ENCODE results near the gene RASA3.

The RASA3 gene

DNA sequence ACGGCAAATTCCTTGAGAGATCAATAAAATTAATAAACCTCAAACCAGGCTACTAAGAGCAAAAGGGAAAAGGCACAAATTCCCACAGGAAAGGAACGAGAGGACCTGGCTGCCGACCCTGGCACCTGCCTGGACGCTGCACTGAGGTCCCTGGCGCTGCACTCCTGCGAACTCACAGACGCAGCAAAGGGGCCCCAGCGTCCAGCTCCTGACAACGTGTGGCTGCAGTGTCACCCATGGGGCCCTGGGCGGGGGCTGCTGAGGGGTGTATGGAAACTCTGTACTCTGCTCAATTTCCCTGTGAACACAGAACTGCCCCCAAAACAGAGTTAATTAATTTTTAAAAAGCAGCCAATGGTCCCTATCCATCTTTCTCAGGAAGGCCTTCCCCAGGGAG lies 97.2 kb downstream of the RASA3 start:
- Histone ChIP-seq H3K9ac (ENCODE audit: low read depth, low read length) (no peak overlapping the region), H3K9me3 (ENCODE audit: control insufficient read depth, insufficient read depth, low read length) (no peaks in the 10 kb centered on the region), H3K4me1 (ENCODE audit: insufficient read depth, low read length) (0 out of 2 replicates have a peak, but pooled peaks cover 7% of the 10 kb centered on the region), H3K36me3 (ENCODE audit: insufficient read depth, low read length) (no peaks in the 10 kb centered on the region)

DNA sequence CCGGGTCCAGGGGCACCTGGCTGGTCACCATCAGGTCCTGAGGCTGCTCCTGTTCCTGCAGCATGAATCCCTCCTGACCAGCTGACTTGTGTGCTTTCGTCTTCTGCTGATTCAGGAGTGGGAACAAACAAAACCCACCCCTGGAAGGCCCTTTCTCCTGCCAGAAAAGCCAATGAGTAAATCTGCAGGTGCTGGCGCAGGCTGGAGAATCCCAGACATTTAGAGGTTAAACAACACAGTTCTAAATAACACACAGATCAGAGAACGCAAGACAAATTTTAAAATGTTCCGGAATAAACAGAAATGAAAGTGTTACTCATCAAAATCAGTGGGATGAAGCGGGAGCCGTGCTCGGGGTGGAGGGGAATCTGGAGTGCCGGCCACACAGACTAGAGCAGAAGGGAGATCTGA lies 97.9 kb downstream of the RASA3 start:
- Histone ChIP-seq H3K4me1 (ENCODE audit: insufficient read depth, low read length) (0 out of 2 replicates have a peak, but pooled peaks cover 7% of the 10 kb centered on the region), H3K36me3 (ENCODE audit: insufficient read depth, low read length) (no peaks in the 10 kb centered on the region), H3K9me3 (ENCODE audit: control insufficient read depth, insufficient read depth, low read length) (no peaks in the 10 kb centered on the region), H3K9ac (ENCODE audit: low read depth, low read length) (no peak overlapping the region)

DNA sequence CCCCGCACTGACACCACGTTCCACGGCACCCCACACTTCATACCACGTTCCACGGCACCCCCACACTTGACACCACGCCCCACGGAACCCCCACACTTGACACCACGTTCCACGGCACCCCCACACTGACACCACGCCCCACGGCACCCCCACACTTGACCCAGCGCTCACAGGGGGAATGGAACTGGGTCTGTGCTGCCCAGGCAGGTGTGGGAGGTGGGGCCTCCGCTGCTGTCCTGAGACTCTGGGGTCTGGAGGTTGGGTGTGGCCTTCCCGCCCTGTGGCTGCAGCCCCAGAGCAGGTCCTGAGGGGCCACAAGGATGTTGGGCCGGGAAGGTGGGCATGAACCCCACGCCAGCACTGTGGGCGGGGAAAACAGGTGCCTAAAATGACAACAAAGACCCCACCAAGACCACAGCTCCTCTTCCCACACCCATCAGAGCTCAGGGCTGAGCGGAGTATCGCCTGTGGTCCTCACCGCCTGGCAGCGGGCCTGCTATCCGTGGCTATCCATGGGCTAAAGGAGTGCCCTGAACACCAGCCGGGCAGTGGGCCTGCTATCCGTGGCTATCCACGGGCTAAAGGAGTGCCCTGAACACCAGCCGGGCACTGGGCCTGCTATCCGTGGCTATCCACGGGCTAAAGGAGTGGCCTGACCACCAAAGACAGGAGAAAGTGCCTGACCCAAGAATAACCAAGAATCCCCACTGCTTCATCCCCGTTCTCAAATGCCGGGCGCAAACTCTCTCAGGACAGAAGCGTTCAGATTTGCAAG lies 98.7 kb downstream of the RASA3 start:
- Histone ChIP-seq H3K4me1 (ENCODE audit: insufficient read depth, low read length) (0 out of 2 replicates have a peak, but pooled peaks cover 7% of the 10 kb centered on the region), H3K36me3 (ENCODE audit: insufficient read depth, low read length) (no peaks in the 10 kb centered on the region), H3K9ac (ENCODE audit: low read depth, low read length) (no peak overlapping the region), H3K9me3 (ENCODE audit: control insufficient read depth, insufficient read depth, low read length) (no peaks in the 10 kb centered on the region)

DNA sequence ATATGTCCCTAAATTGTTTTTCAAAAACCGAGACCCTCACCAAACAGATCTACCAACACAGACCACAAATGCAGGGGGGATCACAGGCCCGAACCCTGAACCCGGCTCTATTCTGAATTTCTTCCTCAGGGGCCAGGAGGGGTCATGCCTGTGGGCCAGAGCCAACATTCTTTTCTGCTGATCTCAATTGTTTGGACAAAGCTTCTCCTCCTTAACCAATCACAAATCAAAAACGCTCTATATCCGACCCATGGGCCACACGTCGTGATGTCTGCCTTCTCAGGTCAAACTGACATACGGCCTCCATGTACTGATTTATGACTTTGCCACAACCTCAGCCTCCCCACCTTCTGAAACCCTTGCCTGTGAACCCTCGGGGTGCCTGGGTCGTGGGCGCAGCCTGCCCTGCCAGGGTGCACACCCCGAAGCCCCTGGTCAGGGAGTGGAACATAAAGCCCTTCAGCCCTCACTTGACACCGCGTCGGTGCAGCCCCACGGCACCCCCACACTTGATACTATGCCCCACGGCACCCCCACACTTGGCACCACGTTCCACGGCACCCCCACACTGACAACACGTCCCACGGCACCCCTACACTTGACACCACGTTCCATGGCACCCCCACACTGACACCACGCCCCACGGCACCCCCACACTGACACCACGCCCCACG lies 100.2 kb downstream of the RASA3 start:
- H3K36me3 ChIP-seq (ENCODE audit: insufficient read depth, low read length): no peaks in the 10 kb centered on the region

DNA sequence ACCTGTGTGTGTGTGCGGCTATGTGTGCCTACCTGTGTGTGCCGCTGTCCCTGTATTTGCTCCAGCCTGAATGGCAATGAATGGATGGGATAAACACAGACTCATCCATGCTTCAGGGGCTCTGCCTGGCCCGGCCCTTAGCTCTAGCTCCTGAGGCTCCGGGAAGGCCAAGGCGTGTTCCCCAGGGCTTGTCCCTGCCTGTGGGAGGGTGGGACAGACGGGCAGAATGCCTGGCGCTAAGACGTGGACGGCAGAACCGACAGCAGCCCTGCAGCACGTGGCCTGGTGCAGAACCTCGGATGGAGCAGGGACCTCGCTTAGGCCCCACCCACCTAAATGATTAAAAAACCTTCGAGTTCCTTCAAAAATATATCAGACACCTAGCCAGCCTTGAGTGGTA lies 100.8 kb downstream of the RASA3 start:
- H3K9me3 ChIP-seq (ENCODE audit: control insufficient read depth, insufficient read depth, low read length): no peaks in the 10 kb centered on the region
- H3K36me3 ChIP-seq (ENCODE audit: insufficient read depth, low read length): no peaks in the 10 kb centered on the region
- H3K4me1 ChIP-seq (ENCODE audit: insufficient read depth, low read length): 0 out of 2 replicates have a peak, but pooled peaks cover 7% of the 10 kb centered on the region
- no peak overlapping the region for H3K9ac ChIP-seq (ENCODE audit: low read depth, low read length)

More for the DNA sequence above, 100.2 kb downstream of the RASA3 start:
- 0 out of 2 replicates have a peak, but pooled peaks cover 7% of the 10 kb centered on the region for H3K4me1 ChIP-seq (ENCODE audit: insufficient read depth, low read length)
- no peak overlapping the region for H3K9ac ChIP-seq (ENCODE audit: low read depth, low read length)
- H3K9me3 ChIP-seq (ENCODE audit: control insufficient read depth, insufficient read depth, low read length): no peaks in the 10 kb centered on the region

DNA sequence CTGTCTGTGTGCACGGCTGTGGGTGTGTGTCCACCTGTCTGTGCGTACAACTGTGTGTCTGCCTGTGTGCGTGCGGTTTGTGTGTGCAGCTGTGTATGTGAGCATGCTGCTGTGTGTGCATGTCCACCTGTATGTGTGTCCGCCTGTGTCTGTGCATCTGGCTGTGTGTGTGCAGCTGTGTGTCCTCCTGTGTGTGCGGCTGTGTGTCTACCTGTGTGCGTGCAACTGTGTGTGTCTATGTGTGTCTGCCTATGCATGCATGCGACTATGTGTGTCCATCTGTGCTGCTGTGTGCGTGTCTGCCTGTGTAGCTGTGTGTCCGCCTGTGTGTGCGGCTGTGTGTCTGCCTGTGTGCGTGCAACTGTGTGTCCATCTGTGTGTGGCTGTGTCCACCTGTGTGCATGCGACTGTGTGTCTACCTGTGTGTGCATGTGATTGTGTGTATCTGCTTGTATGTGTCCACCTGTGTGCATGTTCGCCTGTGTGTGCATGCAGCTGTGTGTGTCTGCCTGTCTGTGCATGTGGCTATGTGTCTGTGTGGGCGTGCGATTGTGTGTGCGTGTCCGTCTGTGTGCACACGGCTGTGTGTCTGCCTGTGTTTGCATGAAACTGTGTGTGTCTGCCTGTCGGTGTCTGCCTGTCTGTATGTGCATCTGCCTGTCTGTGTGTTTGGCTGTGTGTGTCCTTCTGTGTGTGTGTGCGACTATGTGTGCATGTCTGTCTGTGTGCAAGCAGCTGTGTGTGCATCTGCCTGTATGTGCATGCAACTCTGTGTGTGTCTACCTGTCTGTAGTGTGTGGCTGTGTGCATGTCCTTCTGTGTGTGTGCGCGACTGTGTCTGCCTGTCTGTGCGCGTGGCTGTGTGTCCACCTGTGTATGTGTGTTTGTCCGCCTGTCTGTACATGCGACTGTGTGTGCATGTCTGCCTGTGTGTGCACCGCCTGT lies 101.5 kb downstream of the RASA3 start:
- Histone ChIP-seq H3K4me1 (ENCODE audit: insufficient read depth, low read length) (peaks cover 5% of the 10 kb centered on the region; the same call in 1 of the 2 replicates), H3K9ac (ENCODE audit: low read depth, low read length) (no peak overlapping the region), H3K9me3 (ENCODE audit: control insufficient read depth, insufficient read depth, low read length) (no peaks in the 10 kb centered on the region), H3K36me3 (ENCODE audit: insufficient read depth, low read length) (no peaks in the 10 kb centered on the region)

DNA sequence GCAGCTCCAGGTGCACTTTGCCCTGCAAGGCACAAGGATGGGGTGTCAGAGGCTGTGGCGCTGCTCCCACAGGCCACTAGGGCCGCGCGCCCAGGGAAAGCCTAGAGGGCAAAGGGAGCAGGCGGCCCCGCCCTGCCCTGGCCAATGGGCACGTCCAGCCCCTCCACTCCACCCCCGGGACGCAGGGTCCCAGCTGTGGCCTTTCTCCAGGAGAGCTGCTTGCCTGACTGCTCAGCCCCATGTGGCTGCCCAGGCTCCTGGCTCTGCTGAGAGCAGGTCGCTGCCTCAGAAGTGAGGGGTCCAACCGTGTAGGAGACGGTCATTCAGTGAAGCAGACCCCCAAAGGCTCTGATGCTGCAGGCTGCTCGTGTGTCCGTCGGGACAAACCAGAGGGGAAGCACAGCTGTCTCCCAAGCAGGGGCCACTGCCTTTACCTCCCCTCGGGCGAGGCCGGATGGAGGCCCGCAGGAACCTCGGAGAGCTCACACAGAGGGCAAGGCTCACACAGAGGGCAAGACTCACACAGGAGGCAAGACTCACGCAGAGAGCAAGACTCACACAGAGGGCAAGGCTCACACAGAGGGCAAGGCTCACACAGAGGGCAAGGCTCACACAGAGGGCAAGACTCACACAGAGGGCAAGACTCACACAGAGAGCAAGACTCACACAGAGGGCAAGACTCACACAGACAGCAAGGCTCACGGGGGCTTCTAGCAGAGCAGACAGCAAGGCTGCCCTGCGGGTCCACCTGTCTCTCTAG lies 102.4 kb downstream of the RASA3 start:
- peaks cover 4% of the 10 kb centered on the region; the same call in 1 of the 2 replicates for H3K4me1 ChIP-seq (ENCODE audit: insufficient read depth, low read length)
- H3K9ac ChIP-seq (ENCODE audit: low read depth, low read length): no peak overlapping the region
- H3K9me3 ChIP-seq (ENCODE audit: control insufficient read depth, insufficient read depth, low read length): no peaks in the 10 kb centered on the region
- no peaks in the 10 kb centered on the region; the same call in 1 of the 2 replicates for H3K36me3 ChIP-seq (ENCODE audit: insufficient read depth, low read length)

DNA sequence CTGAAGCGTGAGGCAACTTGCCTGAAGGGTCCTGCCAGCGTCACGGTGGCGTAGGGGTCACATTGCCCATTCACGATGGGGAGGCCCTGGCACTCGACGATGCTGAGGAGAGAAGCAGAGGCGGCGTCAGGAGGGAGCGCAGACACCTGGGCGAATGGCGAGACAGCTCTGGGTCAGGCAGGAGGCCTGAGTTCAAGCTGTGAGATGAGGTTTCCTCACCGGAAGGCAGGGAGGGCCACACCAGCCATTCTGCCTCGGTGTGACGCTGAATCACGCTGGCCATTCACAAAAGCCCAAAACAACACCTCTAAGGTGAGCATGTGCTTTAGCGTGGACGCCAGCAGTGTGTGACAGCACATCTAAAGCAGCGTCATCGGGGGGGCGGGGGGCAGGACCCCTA lies 104.6 kb downstream of the RASA3 start:
- Histone ChIP-seq H3K36me3 (ENCODE audit: insufficient read depth, low read length) (no peaks in the 10 kb centered on the region; the same call in 1 of the 2 replicates), H3K9me3 (ENCODE audit: control insufficient read depth, insufficient read depth, low read length) (no peaks in the 10 kb centered on the region), H3K9ac (ENCODE audit: low read depth, low read length) (no peak overlapping the region), H3K4me1 (ENCODE audit: insufficient read depth, low read length) (peaks cover 4% of the 10 kb centered on the region; the same call in 1 of the 2 replicates)

DNA sequence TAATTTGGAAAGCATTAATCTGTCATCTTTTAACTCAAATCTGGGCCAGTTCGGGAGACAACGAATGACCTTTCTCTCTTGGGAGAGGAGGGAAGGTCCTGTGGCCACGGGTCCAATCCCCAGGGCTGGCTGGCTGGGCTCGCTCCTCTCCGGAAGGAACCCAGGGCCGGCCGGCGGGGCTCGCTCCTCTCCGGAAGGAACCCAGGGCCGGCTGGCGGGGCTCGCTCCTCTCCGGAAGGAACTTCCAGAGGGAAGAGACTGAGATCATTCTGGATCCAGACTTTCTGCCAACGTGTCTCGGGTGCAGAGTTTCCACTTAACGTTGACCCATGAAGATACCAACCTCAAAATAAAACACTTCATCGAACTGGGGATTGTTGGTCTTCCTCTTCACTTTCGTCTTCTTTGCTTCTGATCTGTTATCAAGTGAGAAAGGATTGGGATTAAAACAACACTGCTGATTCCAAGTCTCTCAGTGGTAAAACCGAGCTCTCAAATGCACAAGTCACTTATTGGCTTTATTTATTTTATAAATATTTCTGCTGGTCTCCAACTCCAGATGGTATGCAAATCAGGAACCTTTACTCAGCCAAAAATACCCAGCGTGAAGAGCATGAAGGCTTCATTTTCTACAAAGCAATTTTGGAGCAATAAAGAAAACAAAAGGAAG lies 105.2 kb downstream of the RASA3 start:
- H3K4me1 ChIP-seq (ENCODE audit: insufficient read depth, low read length): peaks cover 4% of the 10 kb centered on the region; the same call in 1 of the 2 replicates
- no peaks in the 10 kb centered on the region for H3K9me3 ChIP-seq (ENCODE audit: control insufficient read depth, insufficient read depth, low read length)
- no peak overlapping the region for H3K9ac ChIP-seq (ENCODE audit: low read depth, low read length)
- H3K36me3 ChIP-seq (ENCODE audit: insufficient read depth, low read length): no peaks in the 10 kb centered on the region; the same call in 1 of the 2 replicates

DNA sequence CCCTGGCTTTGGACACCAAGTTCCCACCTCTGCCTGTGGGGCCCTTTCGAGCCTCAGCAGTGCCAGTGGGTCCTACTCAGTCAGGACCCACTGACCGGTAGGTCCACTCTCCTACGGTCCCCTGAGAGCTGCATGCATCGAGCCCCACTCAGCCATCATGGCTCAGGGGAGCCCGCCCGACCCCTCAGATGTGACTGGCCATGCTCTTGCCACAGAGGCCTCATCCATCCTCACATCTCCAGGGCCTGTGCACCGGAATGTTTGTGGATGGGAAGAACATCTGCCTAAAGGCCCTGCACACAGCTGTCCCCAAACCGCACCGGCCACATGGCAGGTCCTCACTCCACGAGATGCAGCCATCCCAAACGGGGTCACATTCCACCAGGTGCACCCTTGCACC lies 105.9 kb downstream of the RASA3 start:
- Histone ChIP-seq H3K9me3 (ENCODE audit: control insufficient read depth, insufficient read depth, low read length) (no peaks in the 10 kb centered on the region), H3K36me3 (ENCODE audit: insufficient read depth, low read length) (no peaks in the 10 kb centered on the region; the same call in 1 of the 2 replicates)

DNA sequence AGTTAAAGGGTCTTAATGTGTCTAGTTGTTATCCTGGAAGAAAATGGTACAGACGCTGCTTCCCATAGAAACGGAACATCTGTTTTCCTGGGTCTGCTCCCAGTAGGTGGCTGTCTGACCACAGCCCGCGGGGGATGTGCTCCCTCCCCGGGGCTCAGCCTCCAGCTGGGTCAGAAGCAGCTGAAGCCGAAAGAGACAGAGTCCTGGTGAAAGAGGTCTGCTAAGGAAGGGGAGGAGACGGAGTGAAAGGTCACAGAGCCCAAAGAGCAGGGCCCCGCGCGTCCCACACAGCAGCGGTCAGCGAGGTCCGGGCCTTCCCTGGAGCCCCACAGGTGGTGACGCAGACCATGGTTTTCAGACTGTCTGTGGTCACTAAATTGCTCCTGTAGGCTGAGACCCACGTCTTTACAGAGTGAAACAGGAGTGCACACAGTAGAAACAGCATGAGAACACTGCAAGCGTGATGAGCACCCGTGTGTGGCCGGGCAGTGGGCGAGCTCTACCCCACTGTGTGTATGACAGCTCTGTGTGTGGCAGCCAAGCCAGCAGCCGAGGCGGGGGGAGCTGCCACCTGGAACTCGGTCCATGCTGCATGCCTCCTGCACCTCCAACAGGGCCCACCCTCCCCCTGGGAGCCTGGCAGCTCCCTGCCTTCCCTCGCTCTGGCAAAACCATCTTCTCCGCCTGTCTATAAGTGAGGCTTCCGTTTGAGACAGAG lies 106.5 kb downstream of the RASA3 start:
- Histone ChIP-seq H3K4me1 (ENCODE audit: insufficient read depth, low read length) (peaks cover 4% of the 10 kb centered on the region; the same call in 1 of the 2 replicates), H3K36me3 (ENCODE audit: insufficient read depth, low read length) (peaks cover 3% of the 10 kb centered on the region; the same call in 1 of the 2 replicates), H3K9ac (ENCODE audit: low read depth, low read length) (no peak overlapping the region)

More for the DNA sequence above, 105.9 kb downstream of the RASA3 start:
- Histone ChIP-seq H3K9ac (ENCODE audit: low read depth, low read length) (no peak overlapping the region), H3K4me1 (ENCODE audit: insufficient read depth, low read length) (peaks cover 4% of the 10 kb centered on the region; the same call in 1 of the 2 replicates)

DNA sequence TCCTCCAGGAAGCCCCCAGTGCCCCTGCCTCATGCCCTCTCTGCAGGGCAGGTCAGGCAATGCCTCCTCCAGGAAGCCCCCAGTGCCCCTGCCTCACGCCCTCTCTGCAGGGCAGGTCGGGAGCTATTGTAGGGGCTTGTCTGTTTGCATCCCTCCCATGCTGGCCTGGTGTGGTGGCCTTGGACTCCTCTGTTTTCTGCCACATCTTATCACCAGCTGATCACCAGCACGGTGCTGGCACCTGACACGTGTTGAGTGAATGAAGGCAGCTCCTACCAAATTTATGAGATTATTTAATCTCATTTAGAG lies 107.1 kb downstream of the RASA3 start:
- Histone ChIP-seq H3K9ac (ENCODE audit: low read depth, low read length) (no peak overlapping the region), H3K4me1 (ENCODE audit: insufficient read depth, low read length) (peaks cover 4% of the 10 kb centered on the region; the same call in 1 of the 2 replicates), H3K36me3 (ENCODE audit: insufficient read depth, low read length) (peaks cover 4% of the 10 kb centered on the region; the same call in 1 of the 2 replicates), H3K9me3 (ENCODE audit: control insufficient read depth, insufficient read depth, low read length) (no peaks in the 10 kb centered on the region)

More for the DNA sequence above, 106.5 kb downstream of the RASA3 start:
- no peaks in the 10 kb centered on the region for H3K9me3 ChIP-seq (ENCODE audit: control insufficient read depth, insufficient read depth, low read length)
